GM19099 (cell line): ENCODE results near the gene C16orf54.

Experiments
- POLR2A ChIP-seq: IDR thresholded peaks from 3 replicates; pipeline ENCODE4 v1.6.1; 2011; ENCODE audit warnings: low read depth; ENCODE audit not compliant: insufficient read length; ENCODE audit errors: extremely low read depth

Gene C16orf54

GRCh38 chr16:29769507-29769906, 23.7 kb upstream of the C16orf54 start:
- TF ChIP-seq POLR2A, result no peak

DNA sequence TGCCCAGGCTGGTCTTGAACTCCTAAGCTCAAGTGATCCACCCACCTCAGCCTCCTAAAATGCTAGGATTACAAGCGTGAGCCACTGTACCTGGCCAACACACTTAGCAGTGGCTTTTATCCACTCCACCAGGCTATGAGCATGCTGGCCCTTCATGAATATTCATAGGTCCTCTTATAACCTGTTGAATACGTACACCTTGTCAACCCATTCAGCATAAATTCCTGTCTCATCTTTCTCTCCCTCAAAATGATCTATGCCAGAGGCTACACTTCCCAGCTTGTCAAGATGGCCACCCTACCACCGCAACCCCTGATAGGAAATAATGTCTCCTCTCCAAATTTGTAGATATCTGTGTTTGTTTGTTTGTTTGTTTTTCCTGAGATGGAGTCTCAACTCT, 21.3 kb upstream of the C16orf54 start:
- no peak for TF ChIP-seq POLR2A

- no peak for TF ChIP-seq POLR2A
Measured at GRCh38 chr16:29766571-29766970, 20.8 kb upstream of the C16orf54 start.

GRCh38 chr16:29765167-29766032, 19.6 kb upstream of the C16orf54 start:
- no peak for TF ChIP-seq POLR2A

DNA sequence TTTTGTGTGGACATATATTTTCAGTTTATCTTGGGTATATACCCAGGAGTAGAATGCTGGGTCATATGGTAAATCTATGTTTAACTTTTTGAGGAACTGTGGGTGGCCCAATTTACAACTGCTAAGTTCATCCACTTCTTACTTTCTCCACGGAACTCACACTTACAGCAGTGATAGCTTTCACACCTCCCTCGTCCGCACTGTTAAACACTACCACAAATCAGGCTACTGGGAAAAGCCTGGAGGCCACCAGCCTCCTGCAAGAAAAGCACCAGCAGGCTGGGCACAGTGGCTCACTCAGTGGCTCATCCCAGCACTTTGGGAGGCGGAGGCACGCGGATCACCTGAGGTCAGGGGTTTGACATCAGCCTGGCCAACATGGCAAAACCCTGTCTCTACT, 17.5 kb upstream of the C16orf54 start:
- TF ChIP-seq POLR2A, result no peak

- TF ChIP-seq POLR2A, result no peak
Measured at GRCh38 chr16:29761882-29762281, 16.1 kb upstream of the C16orf54 start.

DNA sequence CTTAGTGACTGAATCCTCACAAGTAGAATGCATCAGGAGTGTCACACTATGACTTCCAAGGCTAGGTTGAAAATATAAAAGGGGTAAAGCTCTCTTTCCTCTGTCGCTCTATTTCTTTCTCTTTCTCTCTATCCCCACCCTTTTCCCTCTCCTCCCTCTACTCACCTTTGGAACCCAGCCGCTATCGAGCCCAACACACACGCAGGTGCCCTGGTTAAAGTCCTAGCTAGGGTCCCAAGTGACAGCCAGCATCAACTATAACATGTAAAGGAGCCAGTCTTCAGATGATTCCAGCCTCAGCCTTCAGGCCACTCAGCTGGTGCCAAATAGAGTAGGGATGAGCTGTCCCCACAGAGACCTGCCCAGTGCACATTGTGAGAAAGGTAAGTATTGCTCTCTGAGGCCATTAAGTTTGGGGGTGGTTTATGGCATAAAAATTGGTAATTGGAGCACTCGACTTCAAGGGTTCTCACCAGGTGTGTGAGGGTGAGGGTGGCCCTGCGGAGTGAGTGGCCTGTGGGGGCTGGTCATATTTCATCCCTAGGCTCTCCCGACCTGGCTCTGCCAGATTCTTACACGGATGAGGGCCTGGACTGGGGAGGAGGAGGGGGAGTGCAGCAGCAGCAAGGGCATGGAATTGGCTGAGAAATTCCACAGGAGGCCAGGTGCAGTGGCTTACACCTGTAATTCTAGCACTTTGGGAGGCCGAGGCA, 14.9 kb upstream of the C16orf54 start:
- no peak for TF ChIP-seq POLR2A

DNA sequence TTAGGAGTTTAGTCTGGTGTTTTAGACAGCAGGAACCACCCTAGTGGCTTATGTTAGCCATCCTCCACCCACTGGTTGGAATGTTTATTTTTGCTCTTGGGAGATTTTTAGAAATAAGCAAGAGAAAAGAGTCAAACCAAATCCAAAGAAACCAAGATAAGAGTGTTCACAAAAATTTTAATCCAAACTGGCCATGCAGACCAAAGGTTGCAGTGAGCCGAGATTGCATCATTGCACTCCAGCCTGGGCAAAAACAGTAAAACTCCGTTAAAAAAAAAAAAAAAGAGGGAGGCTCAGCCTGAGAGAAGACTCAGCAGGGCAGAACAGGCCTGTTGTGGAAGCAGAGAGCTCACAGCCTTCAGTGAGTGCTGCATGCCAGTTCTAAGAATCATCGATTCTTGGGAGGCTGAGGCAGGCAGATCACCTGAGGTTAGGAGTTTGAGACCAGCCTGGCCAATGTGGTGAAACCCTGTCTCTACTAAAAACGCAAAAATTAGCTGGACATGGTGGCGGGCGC, 12.2 kb upstream of the C16orf54 start:
- TF ChIP-seq POLR2A, result no peak

DNA sequence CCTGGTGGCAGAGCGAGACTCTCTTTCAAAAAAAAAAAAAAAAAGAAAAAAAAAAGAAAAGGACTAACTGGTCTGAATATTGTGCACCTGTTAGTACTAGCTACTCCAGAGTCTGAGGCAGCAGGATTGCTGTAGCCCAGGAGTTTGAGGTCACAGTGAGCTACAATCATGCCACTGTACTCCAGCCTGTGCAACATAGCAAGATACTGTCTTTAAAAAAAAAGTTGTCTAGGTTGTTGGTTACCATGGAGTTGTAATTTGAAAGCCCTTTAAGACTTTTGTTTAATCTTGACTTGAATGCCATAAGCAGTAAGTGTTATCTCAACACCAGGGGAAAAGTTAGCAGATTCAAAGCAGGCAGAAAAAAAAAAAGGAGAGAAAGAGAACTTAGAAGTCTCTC, 10.9 kb upstream of the C16orf54 start:
- TF ChIP-seq POLR2A, result no peak

DNA sequence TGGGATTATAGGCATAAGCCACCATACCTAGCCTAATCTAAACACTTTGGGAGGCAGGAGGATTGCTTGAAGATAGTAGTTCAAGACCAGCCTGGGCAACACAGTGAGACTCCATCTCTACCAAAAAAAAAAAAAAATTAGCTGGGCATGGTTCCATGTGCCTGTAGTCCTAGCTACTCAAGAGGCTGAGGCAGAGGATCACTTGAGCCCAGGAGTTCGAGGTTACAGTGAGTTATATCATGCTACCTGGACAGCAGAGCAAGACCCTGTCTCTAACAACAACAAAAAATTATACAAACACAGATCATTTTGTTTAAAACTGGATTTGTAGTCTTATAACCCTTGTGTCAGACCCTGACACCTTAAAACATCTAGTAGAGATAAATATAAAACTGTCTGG, 7.7 kb upstream of the C16orf54 start:
- TF ChIP-seq POLR2A, result no peak

GRCh38 chr16:29747947-29748759, 2.4 kb upstream of the C16orf54 start:
- no peak for TF ChIP-seq POLR2A

DNA sequence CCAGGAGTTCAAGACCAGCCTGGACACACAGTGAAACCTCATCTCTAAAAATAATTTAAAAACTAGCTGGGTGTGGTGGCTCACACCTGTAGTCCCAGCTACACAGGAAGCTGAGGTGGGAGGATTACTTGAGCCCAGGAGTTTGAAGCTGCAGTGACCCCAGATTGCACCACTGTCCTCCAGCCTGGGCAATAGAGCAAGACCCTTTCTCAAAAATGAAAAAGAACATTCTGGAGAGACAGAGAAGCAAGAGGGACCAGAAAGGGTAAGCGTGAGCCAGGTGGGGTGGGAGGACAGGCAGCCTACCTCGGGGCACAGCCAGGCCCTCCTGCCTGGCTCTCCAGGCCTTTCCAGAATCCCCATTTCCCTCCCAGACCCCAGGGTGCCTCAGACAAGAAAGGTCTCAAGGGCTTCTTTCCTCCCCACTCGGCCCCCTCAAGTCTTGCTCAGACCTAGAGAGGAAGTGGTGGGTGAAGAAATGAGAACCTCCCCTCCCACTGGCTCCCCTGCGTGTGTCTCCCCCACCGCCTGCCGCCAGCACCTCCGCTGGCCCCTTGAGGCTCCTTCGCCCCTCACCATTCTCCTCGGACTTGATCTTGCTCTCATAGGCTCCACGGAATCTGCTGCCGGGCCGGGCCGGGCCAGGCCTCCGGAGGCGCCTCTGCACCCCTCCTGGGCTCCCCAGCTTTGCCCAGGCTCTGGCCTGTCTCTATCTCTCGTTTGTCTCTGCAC, 503 bp downstream of the C16orf54 start:
- TF ChIP-seq POLR2A, result no peak

DNA sequence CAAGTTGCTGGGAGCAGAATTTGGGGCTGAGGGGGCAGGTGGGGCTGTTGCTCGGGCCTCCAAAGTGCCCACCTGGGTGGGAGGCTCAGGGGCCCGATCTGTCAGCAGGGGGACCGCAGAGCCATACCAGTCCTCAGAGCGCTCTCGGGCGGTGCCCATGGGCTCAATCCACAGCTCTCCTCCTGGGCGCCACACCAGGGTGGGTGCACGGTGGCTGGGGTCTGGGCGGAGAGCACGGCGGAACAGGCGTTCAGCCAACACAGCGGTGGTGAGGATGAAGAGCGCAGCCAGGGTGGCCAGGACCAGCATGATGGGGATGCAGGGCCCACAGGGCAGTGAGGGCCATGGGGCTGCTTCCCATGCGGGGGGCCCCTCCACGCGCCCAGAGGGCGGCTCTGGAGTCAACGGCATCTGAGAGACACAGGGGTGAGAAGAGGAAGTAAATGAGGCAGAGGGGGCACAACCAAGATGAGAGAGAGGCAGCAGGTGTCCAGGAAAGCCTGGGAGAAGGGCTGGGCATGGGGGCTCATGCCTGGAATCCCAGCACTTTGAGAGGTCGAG, 1.2 kb downstream of the C16orf54 start:
- no peak for TF ChIP-seq POLR2A

GRCh38 chr16:29743827-29744531, 1.8 kb downstream of the C16orf54 start:
- TF ChIP-seq POLR2A, result no peak

DNA sequence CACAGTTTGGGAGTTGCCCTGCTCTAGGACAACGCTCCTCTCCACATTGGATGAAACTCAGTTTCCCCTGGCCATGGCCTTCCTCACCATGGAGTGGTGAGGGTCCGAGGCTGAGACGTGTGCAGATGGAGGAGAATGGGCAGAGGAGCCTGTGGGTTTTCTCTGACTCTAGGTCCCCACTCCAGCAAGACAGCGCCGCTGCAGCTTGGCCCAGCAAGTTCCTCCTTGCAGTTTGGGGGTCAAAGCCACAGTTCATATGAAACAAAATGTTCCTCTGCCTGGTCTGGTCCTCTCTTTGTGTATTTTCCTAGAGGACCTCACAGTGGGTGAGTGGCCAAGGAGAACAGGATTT, 2.3 kb downstream of the C16orf54 start:
- no peak for TF ChIP-seq POLR2A
